SU-DHL-6 (cell line): ENCODE data around the gene BNC2.

Experiments
- CTCF ChIP-seq: fragments of 200-600 bp; sonication (generic); IDR thresholded peaks from one replicate; pipeline ENCODE4 v1.5.1; 2017; ENCODE audit warnings: antibody characterized with exemption, mild to moderate bottlenecking, low read length, moderate library complexity; ENCODE audit not compliant: insufficient read depth, poor library complexity, severe bottlenecking
- EZH2phosphoT487 ChIP-seq: fragments of 200-600 bp; sonication (generic), shearing (Covaris generic); conservative IDR thresholded peaks from 2 replicates; pipeline ENCODE4 v1.6.1; 2018; ENCODE audit warnings: mild to moderate bottlenecking, antibody characterized with exemption, low read length, moderate library complexity, mixed read lengths

- TF ChIP-seq CTCF = no peak
- no peak for TF ChIP-seq EZH2phosphoT487
Observed at GRCh38 chr9:16817514-16817913, 53.0 kb downstream of the BNC2 start.
